NOMO-1 treated with DMSO at 0.1 percent for 48 hours (cell line): ENCODE results near the gene RNF175.
A peak's percentile ranks its signal among the peaks of the same experiment; 100 is the strongest.

Source experiments
- DNase-seq: peaks from one replicate; lab custom pipeline; 2025; ENCODE audit not compliant: unreplicated experiment; lab: John Stamatoyannopoulos, UW

Gene RNF175

GRCh38 chr4:153759407-153760316 lies at the start of gene RNF175:
TSS of gene RNF175 (minus strand) at chr4:153760024. CDS start at chr4:153759862, 162 bp downstream.
- no peak for DNase-seq

- DNase-seq = no peak
Measured at GRCh38 chr4:153809307-153809706, 49.5 kb upstream of the RNF175 start.

- DNase-seq = no peak
Measured at GRCh38 chr4:153808175-153808574, 48.4 kb upstream of the RNF175 start.

GRCh38 chr4:153806073-153806472 lies 46.2 kb upstream of the RNF175 start:
- no peak for DNase-seq

GRCh38 chr4:153804722-153805121 lies 44.9 kb upstream of the RNF175 start:
- DNase-seq = no peak

GRCh38 chr4:153799694-153800074 lies 39.9 kb upstream of the RNF175 start:
- DNase-seq = no peak

- DNase-seq = no peak
Measured at GRCh38 chr4:153798901-153799693, 39.3 kb upstream of the RNF175 start.

GRCh38 chr4:153798420-153798819 lies 38.6 kb upstream of the RNF175 start:
- peak; percentile 28 for DNase-seq

- DNase-seq = no peak
Measured at GRCh38 chr4:153794006-153794405, 34.2 kb upstream of the RNF175 start.

- no peak for DNase-seq
Measured at GRCh38 chr4:153792618-153793247, 32.9 kb upstream of the RNF175 start.

- DNase-seq = peak; percentile 20
Measured at GRCh38 chr4:153791746-153792617, 32.2 kb upstream of the RNF175 start.

- DNase-seq = no peak
Measured at GRCh38 chr4:153790962-153791551, 31.2 kb upstream of the RNF175 start.

GRCh38 chr4:153790500-153790865 lies 30.7 kb upstream of the RNF175 start:
- no peak for DNase-seq

GRCh38 chr4:153789741-153790499 lies 30.1 kb upstream of the RNF175 start:
- no peak for DNase-seq

- DNase-seq = peak; percentile 39
Measured at GRCh38 chr4:153788413-153789276, 28.8 kb upstream of the RNF175 start, which contains the start of gene SFRP2. TSS of gene SFRP2 (minus strand) at chr4:153789083. CDS start at chr4:153788835, 248 bp downstream.

- no peak for DNase-seq
Measured at GRCh38 chr4:153788051-153788412, 28.2 kb upstream of the RNF175 start.

- no peak for DNase-seq
Measured at GRCh38 chr4:153787575-153787974, 27.8 kb upstream of the RNF175 start.

GRCh38 chr4:153787061-153787560 lies 27.3 kb upstream of the RNF175 start:
- DNase-seq = no peak
